Endothelial cell of umbilical vein (primary cell): ENCODE results near the gene NOXA1. TPM values are rescaled to one million over a fixed set of nuclear protein-coding genes. Genes with fewer than 3 reads are reported as not detected.
A peak's percentile ranks its signal among the peaks of the same experiment; 100 is the strongest.

Experiments used
- BruUV-seq: library from RNA; stranded (reverse); fragments of 400-500 nt; replicated peaks from 2 replicates; lab custom pipeline; 2021; lab: Mats Ljungman, UMichigan
- CTCF ChIA-PET: fragments of 300-600, 350-600 bp; sonication (Branson Sonifier 250); formaldehyde crosslinking; loops from one replicate; lab custom pipeline; 2021; ENCODE audit warnings: antibody characterized with exemption, inconsistent platforms; lab: Charles Lee
- POLR2A ChIA-PET: fragments of 300-600, 350-600 bp; sonication (Branson Sonifier 250); formaldehyde crosslinking; loops from one replicate; lab custom pipeline; 2021; ENCODE audit warnings: antibody characterized with exemption, inconsistent platforms; lab: Charles Lee
- DNase-seq: peaks from one replicate; pipeline ENCODE4 v3.0.0-alpha.2; 2011; ENCODE audit warnings: low read depth, low spot score
- FAIRE-seq: peaks from 2 replicates; lab custom pipeline; 2011; peaks lifted over from hg19 to GRCh38; lab: Jason Lieb, UNC
- H2AFZ ChIP-seq: 2 replicates; pipeline ENCODE4 v1.6.0; 2012; ENCODE audit warnings: low read depth, low read length, control low read depth, inconsistent platforms
- H3K27ac ChIP-seq: 2 replicates; pipeline ENCODE4 v1.5.1; 2011; ENCODE audit warnings: low read depth, mild to moderate bottlenecking, control low read depth, low read length, moderate library complexity; ENCODE audit not compliant: insufficient read depth
- H3K27me3 ChIP-seq, 2 experiments: 2 replicates each; pipeline versions ENCODE4 v1.6.0 to v1.6.1; 2011; ENCODE audit warnings: low read length in 2 of 2, mixed read lengths in 1 of 2; ENCODE audit not compliant: control insufficient read depth in 2 of 2, insufficient read depth in 2 of 2
- H3K36me3 ChIP-seq, 2 experiments: 2 replicates in 1 of 2; 3 replicates in 1 of 2; pipeline ENCODE4 v1.5.1; 2011; ENCODE audit warnings: low read length in 2 of 2, mild to moderate bottlenecking in 1 of 2, moderate library complexity in 1 of 2; ENCODE audit not compliant: control insufficient read depth in 2 of 2, insufficient read depth in 2 of 2; ENCODE audit errors: extremely low read depth in 1 of 2
- H3K4me1 ChIP-seq: 3 replicates; pipeline ENCODE4 v1.5.1; 2011; ENCODE audit warnings: mild to moderate bottlenecking, low read length; ENCODE audit not compliant: control insufficient read depth, insufficient read depth; ENCODE audit errors: extremely low read depth
- H3K4me2 ChIP-seq: 2 replicates; pipeline ENCODE4 v1.6.1; 2011; ENCODE audit warnings: low read length, control low read depth, mixed read lengths; ENCODE audit not compliant: insufficient read depth
- H3K4me3 ChIP-seq, 3 experiments: fragments of 200-600 bp in 1 of 3; sonication (generic), shearing (Covaris generic) in 1 of 3; replicated peaks in 1 of 3; 2 replicates each; pipeline ENCODE4 v1.5.1; 2011 to 2016; ENCODE audit warnings: control low read depth in 3 of 3, low read length in 3 of 3, mild to moderate bottlenecking in 2 of 3, inconsistent platforms in 1 of 3, low read depth in 1 of 3, moderate library complexity in 1 of 3; ENCODE audit not compliant: insufficient read depth in 1 of 3
- H3K79me2 ChIP-seq: 2 replicates; pipeline ENCODE4 v1.6.0; 2012; ENCODE audit warnings: low read length, inconsistent platforms; ENCODE audit not compliant: control insufficient read depth, insufficient read depth
- H3K9ac ChIP-seq: replicated peaks from 2 replicates; pipeline ENCODE3; 2011; ENCODE audit warnings: low read length, control low read depth; ENCODE audit not compliant: insufficient read depth; ENCODE audit errors: extremely low read depth
- H3K9me1 ChIP-seq: replicated peaks from 3 replicates; pipeline ENCODE4 v1.6.0; 2011; ENCODE audit warnings: mild to moderate bottlenecking, low read length; ENCODE audit not compliant: control insufficient read depth, insufficient read depth; ENCODE audit errors: extremely low read depth
- H3K9me3 ChIP-seq: replicated peaks from 2 replicates; pipeline ENCODE4 v1.5.1; 2012; ENCODE audit warnings: low read length, inconsistent platforms; ENCODE audit not compliant: control insufficient read depth, insufficient read depth
- H4K20me1 ChIP-seq: replicated peaks from 2 replicates; pipeline ENCODE3; 2011; ENCODE audit warnings: mild to moderate bottlenecking, low read length; ENCODE audit not compliant: control insufficient read depth, insufficient read depth; ENCODE audit errors: extremely low read depth
- EZH2 ChIP-seq: IDR thresholded peaks from 2 replicates; pipeline ENCODE4 v1.6.1; 2012; ENCODE audit warnings: borderline replicate concordance, low read depth, mild to moderate bottlenecking, moderate library complexity, low read length, inconsistent platforms; ENCODE audit not compliant: severe bottlenecking
- JUN ChIP-seq: IDR thresholded peaks from 2 replicates; pipeline ENCODE4 v1.6.1; 2011; ENCODE audit warnings: borderline replicate concordance, low read depth; ENCODE audit not compliant: insufficient read length, insufficient read depth
- POLR2AphosphoS5 ChIP-seq: IDR thresholded peaks from 2 replicates; pipeline ENCODE4 v1.6.1; 2012; ENCODE audit warnings: low read depth, mild to moderate bottlenecking, control low read depth, low read length, moderate library complexity; ENCODE audit not compliant: insufficient read depth
- dilution Hi-C: fragments of 300-500 bp; cut with MboI; formaldehyde crosslinking; loops from one replicate; pipeline ENCODE4 v1.15.0; 2019; ENCODE audit warnings: low sequenced_read_pairs; ENCODE audit not compliant: extremely low pct_ligation_motif_present
- intact Hi-C: fragments of 100-400 bp; cut with micrococcal nuclease; formaldehyde crosslinking; loops from one replicate; pipeline ENCODE4 v1.10.0; 2022
- polyA plus RNA-seq, 4 experiments: library from polyadenylated mRNA; depleted of rRNA in 3 of 4; stranded (reverse) in 3 of 4; unstranded in 1 of 4; fragments of >200 nt; gene quantifications; 2 replicates each; pipeline versions ENCODE4 v1.2.1 to v1.2.3, GENCODE V29; 2011 to 2012; ENCODE audit warnings: missing spikeins in 1 of 4
- total RNA-seq: library from RNA; stranded (reverse); gene quantifications from 2 replicates; pipeline ENCODE4 v1.2.3, GENCODE V29; 2021
- TF ChIP-seq, protein P1 (sequence below), 2 donors: IDR thresholded peaks; 1 replicate in 1 of 2; 2 replicates in 1 of 2; pipeline ENCODE4 v1.5.1; 2011; ENCODE audit warnings: low read length in 2 of 2, mild to moderate bottlenecking in 2 of 2, moderate library complexity in 2 of 2, control low read depth in 1 of 2, inconsistent platforms in 1 of 2, low read depth in 1 of 2; ENCODE audit not compliant: insufficient read depth in 1 of 2; ENCODE audit errors: extremely low read depth in 1 of 2

The NOXA1 gene
- total and polyA plus RNA-seq, 2 donors (not counting 3 experiments of a cell fraction or from before 2014, with no cell fraction given): 0.40 to 0.91 TPM

DNA sequence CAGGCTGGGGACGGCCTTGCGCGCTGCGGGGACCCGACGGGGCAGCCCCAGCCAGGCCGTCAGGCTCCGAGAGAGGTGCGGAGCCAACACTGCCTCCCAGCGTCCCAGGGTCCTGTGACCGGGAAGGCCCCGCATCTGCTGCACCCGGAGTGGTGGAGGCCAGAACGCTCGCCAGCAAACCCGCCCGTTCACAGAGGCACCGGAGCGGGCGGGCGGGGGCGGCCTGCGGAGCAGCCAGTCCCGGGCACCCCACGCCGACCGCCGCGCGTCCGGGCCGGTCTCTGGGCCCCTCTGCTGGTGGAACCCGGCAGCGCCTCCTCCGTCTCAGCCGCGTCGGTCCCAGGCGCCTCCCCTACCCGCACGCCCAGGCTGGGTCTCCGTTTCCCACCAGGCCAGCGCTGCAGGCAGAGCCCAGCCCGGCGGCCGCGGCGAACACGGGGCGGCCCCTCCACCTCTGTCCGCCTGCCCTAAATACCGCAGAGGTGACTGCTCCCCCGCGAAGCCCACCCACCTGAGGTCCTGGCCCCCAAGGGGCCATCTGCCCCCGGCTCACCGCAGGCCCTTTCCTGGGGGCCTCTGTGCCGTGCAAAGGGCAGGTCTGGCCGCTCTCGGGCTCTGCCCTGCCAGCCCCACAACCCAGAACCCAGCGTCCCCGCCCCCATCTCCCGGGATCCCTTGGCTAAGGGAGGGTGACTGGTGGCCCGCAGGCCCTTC, 16.2 kb upstream of the NOXA1 start:
- H3K4me2 ChIP-seq: peak overlapping the region; percentile 8
- intact Hi-C loops: loop anchor here (1.0 to 2.0 kb wide), 4 partner anchors 38 to 111 kb away; partner anchors contain the start of gene NRARP
- H3K79me2 ChIP-seq: no peaks in the 10 kb centered on the region
- ChIA-PET POLR2A (no interaction called here), CTCF (interaction anchor here (1.1 to 4.6 kb wide), 3 partner anchors 16 to 120 kb away, joined by 3 to 36 read pairs (median 6); partner anchors contain the start of genes EXD3, NOXA1 and NRARP)
- dilution Hi-C loops: no loop called here
- H3K36me3 ChIP-seq: no peaks in the 10 kb centered on the region
- H3K27ac ChIP-seq: no peak overlapping the region
- H4K20me1 ChIP-seq: no peaks in the 10 kb centered on the region
- H3K4me1 ChIP-seq: peaks cover 24% of the 10 kb centered on the region
- peak overlapping the region; percentile 44 for H2AFZ ChIP-seq
- H3K27me3 ChIP-seq: no peaks in the 10 kb centered on the region
- H3K4me3 ChIP-seq: peak overlapping the region in 1 of 3 experiments; percentile 17
- H3K9ac ChIP-seq: peak overlapping the region; percentile 20
- no peaks in the 10 kb centered on the region for H3K9me1 ChIP-seq
- H3K9me3 ChIP-seq: no peaks in the 10 kb centered on the region
- TF ChIP-seq, protein P1, sequence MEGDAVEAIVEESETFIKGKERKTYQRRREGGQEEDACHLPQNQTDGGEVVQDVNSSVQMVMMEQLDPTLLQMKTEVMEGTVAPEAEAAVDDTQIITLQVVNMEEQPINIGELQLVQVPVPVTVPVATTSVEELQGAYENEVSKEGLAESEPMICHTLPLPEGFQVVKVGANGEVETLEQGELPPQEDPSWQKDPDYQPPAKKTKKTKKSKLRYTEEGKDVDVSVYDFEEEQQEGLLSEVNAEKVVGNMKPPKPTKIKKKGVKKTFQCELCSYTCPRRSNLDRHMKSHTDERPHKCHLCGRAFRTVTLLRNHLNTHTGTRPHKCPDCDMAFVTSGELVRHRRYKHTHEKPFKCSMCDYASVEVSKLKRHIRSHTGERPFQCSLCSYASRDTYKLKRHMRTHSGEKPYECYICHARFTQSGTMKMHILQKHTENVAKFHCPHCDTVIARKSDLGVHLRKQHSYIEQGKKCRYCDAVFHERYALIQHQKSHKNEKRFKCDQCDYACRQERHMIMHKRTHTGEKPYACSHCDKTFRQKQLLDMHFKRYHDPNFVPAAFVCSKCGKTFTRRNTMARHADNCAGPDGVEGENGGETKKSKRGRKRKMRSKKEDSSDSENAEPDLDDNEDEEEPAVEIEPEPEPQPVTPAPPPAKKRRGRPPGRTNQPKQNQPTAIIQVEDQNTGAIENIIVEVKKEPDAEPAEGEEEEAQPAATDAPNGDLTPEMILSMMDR (IDR thresholded peaks at IDR 0.05; ENCODE audit: extremely low read depth in 1 of 2, insufficient read depth in 1 of 2, low read depth in 1 of 2, low read length in 2 of 2): peak; percentile 83 to 87
- TF ChIP-seq EZH2 (no peak), JUN (no peak), POLR2AphosphoS5 (peak; percentile 94)
- peak; percentile 85 for DNase-seq
- BruUV-seq: no TSS peak
- peak; percentile 73 for FAIRE-seq
